IPS-11a (cell line): ENCODE data around the gene NCAM2.

Experiments used
- H3K4me3 ChIP-seq: one replicate; pipeline ENCODE4 v1.5.1; 2013; ENCODE audit warnings: low read depth, low read length, control low read depth

NCAM2 gene

DNA sequence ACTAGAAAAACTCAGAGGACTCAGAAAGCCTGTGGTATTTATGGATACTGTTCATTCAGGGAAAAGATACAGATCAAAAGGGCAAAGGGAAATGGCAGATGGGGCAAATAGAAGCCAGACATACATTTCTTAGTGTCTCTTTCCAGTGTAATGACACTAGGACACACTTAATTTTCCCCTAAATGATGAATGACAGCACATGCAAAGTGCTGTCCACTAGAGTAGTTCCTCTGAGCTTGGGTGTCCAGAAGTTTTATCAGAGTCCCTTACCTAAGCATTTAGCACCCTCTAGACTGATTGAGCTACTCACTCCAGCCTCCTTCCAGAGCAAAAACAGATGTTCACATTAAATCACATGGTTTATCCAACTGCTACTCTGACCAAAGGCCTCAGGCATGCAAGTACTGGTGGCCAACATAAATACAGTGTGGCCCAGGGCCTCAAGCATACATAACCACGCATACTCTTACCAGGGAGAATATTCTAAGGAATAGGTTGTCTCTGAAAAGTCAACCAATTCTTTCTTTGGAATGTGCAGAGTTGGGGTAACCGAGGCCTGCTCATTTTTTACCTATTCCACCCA, 166.9 kb downstream of the NCAM2 start:
- H3K4me3 ChIP-seq: no peak overlapping the region

DNA sequence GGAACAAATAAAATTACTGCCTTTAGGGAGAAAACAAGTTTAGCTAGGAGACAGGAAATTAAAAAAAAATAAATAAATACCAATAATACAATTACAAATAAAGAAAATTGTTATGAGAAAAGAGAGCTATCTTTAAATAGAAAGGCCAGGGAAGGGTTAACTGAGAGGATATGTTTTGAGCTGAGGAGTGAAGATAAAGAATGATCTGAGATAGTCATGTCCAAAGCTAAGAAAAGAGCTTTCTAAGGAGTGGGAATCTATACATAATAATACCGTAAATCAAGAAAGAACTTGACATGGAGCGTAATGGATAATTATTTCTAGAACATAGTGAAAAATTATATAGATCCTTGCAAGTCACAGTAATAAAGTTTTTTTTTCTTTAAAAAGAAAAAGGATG, 176.5 kb downstream of the NCAM2 start:
- H3K4me3 ChIP-seq: no peak overlapping the region

DNA sequence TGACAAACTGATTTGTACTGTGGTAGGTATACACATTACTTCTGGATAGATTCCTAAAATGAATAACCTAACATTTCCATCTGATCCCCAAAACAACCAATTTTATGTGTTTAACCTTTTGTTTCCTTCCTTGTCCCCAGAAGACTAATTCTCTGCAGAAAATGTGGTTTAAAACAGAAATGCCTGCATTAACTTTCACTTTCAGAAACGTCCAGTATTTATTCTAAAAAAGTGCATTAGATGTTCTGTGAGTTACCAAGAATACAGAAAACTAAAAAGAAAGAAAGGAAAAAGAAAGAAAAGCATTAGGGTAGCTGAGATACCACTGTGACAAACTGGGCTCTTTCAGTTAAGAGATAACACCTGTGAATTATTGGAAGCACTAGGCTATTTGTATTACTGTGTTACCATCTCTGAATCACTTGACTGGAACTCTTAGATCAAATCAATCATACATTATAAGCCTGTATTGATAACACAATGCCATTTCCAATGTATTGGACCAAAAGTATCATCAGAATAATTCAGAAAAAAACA, 177.7 kb downstream of the NCAM2 start:
- no peak overlapping the region for H3K4me3 ChIP-seq

DNA sequence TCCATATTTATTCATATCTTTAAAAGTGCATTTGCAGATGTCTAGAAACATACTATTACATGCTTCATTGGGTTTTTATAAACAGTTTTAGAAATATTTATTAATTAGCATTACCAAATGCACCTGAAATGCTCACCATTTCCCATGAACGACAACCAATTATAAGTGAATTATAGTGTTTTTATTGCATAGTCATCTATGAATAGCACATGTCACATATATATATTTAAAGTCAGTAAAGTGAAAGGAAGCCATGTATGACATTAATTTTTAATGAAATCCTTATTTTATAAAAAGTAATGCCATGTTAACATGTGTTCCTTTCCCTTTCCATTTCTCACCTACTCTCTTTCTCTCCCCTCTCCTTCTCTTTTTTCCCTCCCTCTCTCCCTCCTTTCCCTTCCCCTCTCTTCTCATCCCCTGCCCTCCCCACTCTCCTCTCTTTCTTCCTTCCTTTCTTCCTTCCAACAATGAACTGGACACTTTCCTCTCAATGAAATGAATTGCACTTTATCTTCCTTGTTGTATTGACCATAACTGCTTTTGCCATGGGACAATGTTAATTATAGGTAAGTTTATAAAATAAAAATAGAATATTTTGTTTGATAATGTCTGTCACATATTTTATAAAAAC, 179.3 kb downstream of the NCAM2 start:
- no peak overlapping the region for H3K4me3 ChIP-seq

DNA sequence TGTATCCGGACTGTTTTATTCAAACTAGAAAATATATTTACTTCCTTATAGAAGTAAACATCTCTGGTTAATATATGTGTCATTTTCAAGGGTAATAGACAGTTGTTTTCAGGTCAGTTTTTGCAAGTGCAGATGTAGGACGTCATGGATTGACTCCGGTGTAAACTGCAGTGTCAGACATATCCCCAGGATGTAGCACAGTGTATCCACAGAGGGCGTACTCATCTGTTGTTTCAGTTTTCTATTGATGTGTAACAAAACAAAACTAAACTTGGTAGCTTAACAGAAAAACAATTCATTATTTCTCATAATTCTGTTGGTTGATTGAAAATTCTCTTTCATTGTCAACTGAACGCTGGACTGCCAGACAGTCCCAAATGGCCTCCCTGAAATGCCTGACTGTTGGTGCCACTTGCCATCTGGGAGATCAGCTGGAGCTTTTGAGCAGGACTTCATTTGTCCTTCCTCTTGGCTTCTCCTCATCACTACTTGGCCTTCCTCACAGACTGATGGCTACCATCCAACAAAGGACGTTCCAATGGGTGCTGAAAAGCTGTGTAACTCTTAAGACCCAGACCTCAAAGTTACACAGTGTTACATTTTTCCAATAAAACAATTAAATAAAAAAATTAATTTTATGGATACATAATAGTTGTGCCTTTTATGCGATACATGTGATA, 181.6 kb downstream of the NCAM2 start:
- H3K4me3 ChIP-seq: no peak overlapping the region

DNA sequence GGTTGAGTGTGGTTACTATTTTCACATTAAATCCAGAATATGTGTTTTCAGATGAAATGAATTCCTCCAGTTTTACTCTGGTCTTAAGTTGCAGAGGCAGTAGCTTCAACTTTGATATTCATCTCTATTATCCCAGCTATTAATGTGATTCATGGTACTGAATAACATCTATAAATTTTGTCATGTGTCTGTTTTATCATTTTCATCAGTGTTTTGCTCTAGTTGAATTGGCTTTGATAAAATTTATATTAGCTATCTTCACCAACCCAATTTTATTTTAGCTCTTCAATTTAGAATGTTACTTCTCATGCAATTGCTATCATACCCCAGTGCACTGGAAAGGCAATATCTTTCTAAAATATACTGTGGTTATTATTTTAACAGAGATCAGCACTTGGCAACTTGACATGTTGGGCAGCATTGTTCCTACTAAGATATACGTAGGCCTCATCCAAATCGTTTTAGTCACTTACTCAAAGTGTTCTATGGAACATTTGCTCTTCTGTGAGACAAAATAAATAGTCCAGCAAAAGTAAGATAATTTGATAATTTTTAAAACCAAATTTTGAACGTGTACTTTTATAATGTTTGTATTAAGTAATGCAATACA, 184.3 kb downstream of the NCAM2 start:
- H3K4me3 ChIP-seq: no peak overlapping the region

DNA sequence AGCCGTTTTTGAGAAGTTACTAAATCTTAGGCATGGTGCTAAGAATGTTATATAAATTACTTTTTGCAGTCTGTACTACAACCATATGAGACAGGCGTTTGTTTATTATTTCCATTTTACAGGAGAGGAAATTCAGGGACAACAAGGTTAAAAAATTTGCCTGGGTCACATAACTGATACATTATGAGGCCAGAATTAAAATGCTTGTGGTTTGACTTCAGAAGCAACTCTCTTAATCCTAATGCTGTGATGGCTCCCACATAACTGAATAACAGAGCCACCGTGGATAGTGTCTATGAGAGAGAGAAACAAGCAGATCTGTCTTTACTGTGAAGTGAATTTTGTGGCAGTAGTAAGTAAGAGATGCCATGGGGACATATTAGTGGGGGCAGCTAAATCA, 184.9 kb downstream of the NCAM2 start:
- H3K4me3 ChIP-seq: no peak overlapping the region

DNA sequence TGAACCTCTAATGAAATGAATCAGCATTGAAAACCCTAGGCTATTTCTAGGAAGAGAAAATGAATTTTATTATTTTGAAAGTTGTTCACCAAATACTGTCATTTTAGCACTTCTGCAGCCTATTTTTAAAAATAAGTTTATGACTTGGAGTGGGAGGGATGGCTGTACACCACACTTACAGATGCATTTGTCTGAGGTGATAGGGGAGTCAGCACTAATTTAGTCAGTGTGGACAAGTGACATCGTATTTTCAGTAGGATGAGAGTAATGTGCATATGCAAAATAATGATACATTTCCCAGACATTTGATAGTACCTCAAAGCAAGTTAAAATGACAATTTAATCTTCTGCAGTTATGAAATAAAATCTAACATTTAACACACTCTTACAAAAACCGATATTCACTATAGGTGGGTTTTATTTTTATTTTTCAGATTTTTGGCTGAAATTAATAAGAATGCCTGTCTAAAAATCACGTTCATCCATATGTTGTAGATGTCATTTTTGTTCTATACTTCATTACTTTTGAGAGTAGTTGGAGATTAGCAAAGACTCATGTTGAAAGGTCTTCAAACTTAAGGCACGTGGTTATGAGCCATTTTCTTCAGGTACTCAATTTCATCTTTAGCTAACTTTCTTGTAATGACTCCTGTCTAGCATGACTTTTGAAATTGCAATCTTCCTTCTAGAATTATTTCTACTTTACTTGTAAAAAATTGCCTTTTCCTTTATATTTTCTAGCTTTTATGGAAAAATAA, 186.7 kb downstream of the NCAM2 start:
- no peak overlapping the region for H3K4me3 ChIP-seq

DNA sequence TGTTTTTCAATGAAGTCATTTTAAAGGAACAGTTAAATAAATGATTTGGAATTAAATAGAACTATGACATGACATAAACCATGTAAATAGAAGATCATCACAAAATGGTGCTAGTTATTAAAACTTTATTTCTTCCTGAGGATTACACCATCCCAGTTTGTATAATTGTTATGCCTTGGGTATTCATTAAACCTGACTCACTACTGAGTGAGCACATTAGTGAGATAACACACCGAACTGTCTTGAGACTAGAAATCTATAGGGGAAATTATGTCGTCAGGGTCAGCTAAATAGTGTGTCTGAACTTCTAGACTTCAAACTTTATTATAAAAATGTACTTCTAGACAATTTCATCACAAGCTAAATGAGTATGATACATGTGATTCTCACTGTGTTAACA, 189.4 kb downstream of the NCAM2 start:
- no peak overlapping the region for H3K4me3 ChIP-seq

DNA sequence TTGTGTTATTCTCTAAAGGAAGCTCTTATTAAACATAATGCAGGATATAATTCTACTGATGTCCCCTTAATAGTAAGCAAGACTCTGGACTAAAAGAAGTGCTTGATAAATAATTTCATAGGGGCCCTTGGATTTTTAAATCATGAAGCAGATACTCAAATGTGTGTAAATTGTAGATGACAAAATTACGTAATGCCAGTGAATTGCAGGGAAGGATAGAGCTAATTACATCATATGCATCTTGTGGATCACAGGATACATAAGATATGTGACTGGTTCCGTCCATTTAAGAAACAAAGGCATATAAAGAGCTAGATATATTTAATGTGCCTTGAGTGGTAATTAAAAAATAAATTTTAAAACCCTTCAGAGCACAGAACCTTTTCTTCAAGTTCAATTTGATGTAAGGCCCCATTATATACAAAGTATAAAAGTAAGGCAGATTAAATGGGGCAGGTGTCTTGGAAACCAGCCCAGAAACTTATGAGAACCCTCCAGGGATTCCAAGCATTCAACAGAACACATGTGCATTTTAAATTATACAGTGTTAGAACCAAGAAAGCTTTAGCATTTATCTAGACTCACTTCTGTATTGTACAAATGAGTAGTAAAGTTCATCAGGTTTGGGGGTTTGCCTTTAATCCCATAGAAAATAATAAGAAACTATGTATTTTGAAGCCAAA, 190.4 kb downstream of the NCAM2 start:
- no peak overlapping the region for H3K4me3 ChIP-seq

DNA sequence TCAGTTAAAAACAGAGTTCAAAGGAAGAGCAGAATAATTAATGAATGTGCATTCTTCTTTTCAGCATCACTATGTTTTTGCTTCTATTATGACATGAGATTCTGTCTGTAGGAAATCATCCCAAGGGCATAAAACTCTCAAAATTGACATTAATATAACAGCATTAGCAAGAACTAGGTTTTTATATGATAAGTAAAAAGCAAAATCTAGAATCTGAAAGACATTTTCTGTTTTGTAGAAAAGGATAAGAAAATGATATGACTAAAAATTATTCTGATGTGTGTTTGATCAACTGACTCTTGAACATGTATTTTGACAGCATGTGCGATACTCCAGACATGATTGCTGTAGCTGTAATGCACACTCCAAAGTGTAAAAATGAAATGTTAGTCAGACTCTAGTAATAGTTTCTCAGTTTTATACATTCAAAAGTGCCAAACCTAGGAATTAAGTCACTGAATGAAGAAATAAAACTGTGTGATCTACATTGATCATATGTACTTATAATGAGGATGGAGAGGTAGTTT, 197.3 kb downstream of the NCAM2 start:
- no peak overlapping the region for H3K4me3 ChIP-seq

DNA sequence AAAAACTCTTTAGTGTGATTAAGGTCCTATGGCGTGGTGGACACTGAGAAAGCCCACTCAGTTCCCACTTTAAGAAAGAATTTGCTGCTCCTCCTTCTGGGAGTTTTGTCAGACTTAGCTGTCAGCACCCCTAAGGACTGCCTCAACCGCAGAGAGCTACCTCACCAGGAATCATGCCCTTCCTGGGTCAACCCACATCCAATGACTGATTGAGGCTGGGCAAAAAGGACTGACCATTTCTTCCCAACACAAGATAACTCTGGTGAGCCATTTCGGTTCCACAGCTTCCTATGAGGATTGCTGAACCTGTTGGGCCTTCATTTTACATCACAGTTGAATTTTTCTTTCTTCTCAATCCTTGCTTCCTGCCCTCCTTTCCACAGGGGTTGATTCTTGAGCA, 197.9 kb downstream of the NCAM2 start:
- no peak overlapping the region for H3K4me3 ChIP-seq

DNA sequence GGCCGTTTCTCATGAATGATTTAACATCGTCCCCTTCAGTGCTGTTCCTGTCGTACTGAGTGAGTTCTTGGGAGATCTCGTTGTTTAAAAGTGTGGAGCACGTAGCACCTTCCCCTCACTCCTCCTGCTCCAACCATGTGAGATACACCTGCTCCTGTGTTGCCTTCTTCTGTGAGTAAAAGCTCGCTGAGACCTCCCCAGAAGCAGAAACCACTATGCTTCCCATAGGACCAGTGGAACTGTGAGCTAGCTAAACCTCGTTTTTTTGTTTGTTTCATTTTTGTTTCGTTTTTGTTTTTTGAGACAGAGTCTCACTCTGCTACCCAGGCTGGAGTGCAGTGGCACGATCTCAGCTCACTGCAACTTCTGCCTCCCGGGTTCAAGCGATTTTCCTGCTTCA, 198.6 kb downstream of the NCAM2 start:
- H3K4me3 ChIP-seq: no peak overlapping the region

DNA sequence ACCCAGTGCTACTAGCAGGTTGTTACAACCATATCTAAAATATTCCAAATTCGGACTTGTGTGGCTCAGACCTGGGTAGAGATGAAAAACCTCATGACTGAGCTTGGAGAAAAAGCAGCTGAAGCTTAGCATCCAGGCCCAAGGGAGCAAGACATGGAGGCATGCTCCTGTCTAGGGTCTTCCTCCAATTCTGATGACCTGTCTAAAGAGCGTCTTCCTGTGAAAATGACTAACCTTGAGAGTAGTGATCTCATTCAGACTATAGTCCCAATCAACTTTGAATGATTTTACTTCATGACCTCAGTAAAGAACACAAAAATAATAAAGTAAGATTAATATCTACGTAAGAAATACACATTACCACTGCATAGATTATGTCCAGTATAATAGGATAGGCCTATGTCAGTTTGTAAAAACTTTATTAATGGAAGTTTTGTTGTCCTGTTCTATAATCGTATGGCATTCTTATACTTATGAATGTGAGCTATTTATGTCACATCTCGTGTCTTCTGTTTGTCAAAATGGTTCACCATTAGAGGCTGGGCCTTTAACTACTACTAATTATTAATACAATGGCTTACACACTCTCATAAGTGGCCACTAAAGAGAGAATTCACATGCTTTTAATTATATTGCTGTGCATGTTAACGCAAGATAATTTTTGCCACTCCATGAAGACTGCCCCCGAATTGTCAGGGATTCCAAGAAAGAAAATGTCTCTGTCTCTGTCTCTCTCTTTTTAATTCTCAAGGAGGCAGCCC, 201.3 kb downstream of the NCAM2 start:
- H3K4me3 ChIP-seq: no peak overlapping the region

DNA sequence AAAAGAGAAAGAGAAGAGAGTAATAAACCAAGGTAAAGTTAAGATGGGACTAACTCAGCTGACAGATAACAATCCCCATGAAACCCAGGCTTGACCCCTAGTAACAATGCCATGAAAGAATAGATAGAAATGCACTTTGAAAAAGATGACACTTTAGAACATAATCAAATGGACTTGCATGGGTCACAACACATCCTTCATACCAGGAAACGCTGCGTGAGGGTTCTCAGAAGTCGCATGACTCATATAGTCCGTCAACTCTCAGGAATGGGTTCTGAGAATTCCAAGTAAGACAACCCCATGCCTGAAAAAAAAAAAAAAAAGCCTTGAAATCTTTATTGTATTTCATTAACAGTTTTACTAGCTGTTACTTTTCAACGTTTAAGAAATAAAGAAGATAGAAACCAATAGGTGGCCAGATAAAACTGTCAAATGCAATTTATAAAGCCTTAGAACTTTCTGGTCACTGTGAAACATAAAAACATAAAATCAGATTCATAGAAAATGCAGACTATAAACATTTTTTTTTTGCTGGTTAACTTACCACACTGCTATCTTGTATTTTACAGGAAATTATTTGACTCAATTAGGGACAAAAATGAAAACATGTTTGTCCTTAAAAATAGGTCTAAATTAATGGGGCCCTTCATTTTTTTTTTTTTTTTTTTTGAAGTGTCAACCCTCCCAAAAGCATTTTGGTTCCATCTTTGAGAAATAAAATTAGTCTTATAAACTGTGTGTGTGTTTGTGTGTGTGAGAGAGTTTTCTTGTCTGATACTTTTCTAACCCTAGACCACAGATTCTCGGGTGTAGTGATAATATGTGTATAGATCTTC, 202.1 kb downstream of the NCAM2 start:
- H3K4me3 ChIP-seq: no peak overlapping the region

DNA sequence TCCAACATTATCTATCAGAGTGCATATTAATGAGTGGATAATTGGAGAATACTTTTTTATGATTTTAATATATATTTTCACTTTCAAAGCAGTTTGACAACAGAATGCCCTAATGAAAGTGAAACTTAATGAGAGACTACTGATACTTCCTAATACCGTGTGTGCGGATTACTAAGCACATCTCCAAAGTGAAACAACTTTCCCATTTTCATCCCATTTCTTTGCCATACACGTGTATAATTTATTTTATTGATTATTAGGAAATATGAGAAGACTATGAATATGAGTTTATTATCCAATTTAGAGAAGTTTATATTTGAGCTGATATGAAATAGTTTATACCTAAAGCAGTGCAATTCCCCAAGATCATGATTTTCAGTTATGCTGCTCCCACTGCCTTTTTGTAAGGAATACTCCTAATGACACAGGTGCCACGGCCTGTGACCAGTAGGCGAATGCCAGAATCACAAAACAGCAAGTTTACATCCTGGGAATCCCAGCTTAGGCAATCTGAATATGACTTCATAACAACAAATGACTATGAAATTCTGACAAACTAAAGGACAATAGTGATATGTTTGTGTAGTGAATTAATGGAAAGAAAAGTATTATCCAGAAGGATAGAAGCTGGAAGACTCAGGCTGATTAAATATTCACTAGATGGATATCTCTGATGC, 202.9 kb downstream of the NCAM2 start:
- H3K4me3 ChIP-seq: no peak overlapping the region

DNA sequence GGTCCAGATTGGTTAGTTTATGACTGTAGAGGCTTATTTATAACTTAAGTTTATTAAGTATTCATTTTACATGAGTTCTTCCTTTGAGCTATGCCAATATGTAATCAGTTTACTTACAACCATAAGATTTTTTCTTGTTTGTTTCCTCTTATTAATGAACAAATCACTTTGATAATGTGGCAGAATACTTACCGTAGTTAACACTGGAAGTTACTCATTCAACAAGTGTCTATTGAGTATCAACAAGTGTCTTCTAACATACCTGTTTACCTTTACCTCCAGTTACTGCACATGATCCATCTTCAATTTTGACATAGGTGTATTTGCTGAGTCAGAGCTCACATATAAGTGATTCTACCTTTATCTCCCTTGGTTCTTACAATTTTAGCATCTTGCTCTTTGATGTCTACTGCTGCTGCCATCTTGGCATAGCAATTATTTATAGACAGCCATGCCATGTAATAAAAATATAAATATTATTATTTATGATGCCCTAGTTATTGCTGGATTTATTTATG, 205.7 kb downstream of the NCAM2 start:
- no peak overlapping the region for H3K4me3 ChIP-seq
